ENCODE results near the gene APBB2.

DNA sequence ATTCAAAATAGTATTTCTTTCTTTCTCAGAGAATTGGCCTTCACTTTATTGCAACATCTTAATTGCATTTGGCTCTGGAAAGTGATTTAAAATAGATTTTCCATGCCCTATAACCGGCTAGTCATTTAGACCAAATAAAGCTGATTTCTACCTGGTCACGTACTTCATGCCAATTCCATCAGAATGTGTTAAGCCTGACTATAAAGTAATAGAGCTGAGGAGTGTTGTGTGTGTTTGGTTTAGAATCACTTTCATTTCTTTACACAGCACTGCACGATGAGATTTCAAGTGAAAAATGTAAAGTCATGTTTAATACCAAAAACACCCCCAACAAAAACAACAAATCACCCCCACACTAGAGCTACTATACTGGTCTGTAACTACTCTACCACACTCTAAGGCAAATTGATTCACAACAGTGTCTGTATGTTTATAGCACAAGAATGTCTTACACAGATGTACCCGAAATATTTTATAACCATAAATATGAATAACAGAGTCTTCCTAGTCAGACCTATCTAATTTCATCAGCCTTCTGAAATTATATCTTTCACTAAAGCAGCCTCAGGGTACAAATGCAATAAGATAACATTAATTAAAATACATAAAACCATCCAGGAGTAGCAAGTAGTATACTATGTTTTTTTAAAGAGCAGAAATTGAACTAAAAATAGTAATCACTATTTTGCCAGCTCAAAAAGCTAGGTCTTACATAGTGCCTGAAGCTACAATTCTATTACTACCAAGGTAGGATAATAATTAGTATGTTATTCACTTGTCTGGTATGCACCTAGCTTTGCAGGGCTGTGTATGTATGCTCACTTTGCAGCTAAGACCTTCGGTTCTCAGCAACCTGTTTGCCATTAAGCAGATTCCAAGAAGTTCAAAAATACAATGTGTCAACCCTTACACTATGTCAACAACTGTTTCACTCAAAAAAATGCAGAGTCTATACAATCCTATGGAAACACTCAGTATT is 28.4 kb downstream of the APBB2 start:
- TF ChIP-seq, protein P1, sequence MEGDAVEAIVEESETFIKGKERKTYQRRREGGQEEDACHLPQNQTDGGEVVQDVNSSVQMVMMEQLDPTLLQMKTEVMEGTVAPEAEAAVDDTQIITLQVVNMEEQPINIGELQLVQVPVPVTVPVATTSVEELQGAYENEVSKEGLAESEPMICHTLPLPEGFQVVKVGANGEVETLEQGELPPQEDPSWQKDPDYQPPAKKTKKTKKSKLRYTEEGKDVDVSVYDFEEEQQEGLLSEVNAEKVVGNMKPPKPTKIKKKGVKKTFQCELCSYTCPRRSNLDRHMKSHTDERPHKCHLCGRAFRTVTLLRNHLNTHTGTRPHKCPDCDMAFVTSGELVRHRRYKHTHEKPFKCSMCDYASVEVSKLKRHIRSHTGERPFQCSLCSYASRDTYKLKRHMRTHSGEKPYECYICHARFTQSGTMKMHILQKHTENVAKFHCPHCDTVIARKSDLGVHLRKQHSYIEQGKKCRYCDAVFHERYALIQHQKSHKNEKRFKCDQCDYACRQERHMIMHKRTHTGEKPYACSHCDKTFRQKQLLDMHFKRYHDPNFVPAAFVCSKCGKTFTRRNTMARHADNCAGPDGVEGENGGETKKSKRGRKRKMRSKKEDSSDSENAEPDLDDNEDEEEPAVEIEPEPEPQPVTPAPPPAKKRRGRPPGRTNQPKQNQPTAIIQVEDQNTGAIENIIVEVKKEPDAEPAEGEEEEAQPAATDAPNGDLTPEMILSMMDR (IDR thresholded peaks at IDR 0.05) = no peak
- TF ChIP-seq EP300 (IDR thresholded peaks at IDR 0.05) (no peak), POLR2A (IDR thresholded peaks at IDR 0.05) (no peak)

Measured in tibial nerve (tissue), 4 donors.